ENCODE data around the gene CD101. TPM values are rescaled to one million over a fixed set of nuclear protein-coding genes. Genes with fewer than 3 reads are reported as not detected.

Gene CD101
- total RNA-seq, 4 donors from 2014 or later: 0.42 to 3.4 (median 2.2) TPM

GRCh38 chr1:117076648-117077047 is 75.1 kb downstream of the CD101 start:
- Histone ChIP-seq H3K27ac (no peak overlapping the region), H3K27me3 (no peaks in the 10 kb centered on the region), H3K36me3 (peaks cover 7 to 85% (median 17%) of the 10 kb centered on the region in 3 donors), H3K9me3 (no peaks in the 10 kb centered on the region), H3K4me1 (no peaks in the 10 kb centered on the region), H3K4me3 (no peak overlapping the region)
- intact Hi-C loops (cut with DNase I): no loop called here
- 79 to 89% methylated on average over 3 to 5 of the region's 5 CpGs for WGBS, 2 donors
- TF ChIP-seq POLR2A (IDR thresholded peaks at IDR 0.05): no peak
- TF ChIP-seq, protein P1, sequence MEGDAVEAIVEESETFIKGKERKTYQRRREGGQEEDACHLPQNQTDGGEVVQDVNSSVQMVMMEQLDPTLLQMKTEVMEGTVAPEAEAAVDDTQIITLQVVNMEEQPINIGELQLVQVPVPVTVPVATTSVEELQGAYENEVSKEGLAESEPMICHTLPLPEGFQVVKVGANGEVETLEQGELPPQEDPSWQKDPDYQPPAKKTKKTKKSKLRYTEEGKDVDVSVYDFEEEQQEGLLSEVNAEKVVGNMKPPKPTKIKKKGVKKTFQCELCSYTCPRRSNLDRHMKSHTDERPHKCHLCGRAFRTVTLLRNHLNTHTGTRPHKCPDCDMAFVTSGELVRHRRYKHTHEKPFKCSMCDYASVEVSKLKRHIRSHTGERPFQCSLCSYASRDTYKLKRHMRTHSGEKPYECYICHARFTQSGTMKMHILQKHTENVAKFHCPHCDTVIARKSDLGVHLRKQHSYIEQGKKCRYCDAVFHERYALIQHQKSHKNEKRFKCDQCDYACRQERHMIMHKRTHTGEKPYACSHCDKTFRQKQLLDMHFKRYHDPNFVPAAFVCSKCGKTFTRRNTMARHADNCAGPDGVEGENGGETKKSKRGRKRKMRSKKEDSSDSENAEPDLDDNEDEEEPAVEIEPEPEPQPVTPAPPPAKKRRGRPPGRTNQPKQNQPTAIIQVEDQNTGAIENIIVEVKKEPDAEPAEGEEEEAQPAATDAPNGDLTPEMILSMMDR (IDR thresholded peaks at IDR 0.05): no peak
- DNase-seq: no peak

DNA sequence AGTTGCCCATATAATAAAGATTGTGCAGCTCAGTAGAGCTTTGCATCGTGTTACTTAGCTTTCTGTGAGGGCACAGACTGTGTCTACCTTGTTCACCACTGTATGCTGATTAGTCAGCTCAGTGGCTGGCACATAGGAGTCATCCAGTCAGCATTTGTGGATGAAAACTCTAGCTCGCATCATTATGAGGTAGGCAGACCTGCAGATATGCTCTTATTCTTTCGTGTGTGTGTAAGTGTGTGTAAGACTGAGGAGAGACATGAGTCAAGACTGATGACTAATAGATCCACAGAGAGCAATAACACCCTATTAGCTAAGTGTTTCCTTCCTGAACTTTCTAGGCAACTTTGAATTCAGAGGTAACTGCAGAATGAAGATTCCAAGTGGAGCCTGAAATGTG is 75.7 kb downstream of the CD101 start:
- no peak for DNase-seq
- no peaks in the 10 kb centered on the region for H3K27me3 ChIP-seq
- no peak overlapping the region for H3K4me3 ChIP-seq
- H3K4me1 ChIP-seq: no peaks in the 10 kb centered on the region
- TF ChIP-seq, protein P1 (IDR thresholded peaks at IDR 0.05): no peak
- no peak for TF ChIP-seq POLR2A (IDR thresholded peaks at IDR 0.05)
- no peak overlapping the region for H3K27ac ChIP-seq
- WGBS, 2 donors: 23 to 43% methylated on average over 1 to 3 of the region's 3 CpGs
- H3K9me3 ChIP-seq: no peaks in the 10 kb centered on the region
- intact Hi-C loops (cut with DNase I): no loop called here
- peaks cover 7 to 92% (median 21%) of the 10 kb centered on the region in 3 donors for H3K36me3 ChIP-seq

- intact Hi-C loops (cut with DNase I): no loop called here
- Histone ChIP-seq H3K27ac (no peak overlapping the region), H3K27me3 (no peaks in the 10 kb centered on the region), H3K4me1 (no peaks in the 10 kb centered on the region), H3K9me3 (no peaks in the 10 kb centered on the region), H3K4me3 (no peak overlapping the region), H3K36me3 (peaks cover 7 to 100% (median 25%) of the 10 kb centered on the region in 3 donors)
- no peak for DNase-seq
- no peak for TF ChIP-seq POLR2A (IDR thresholded peaks at IDR 0.05)
- TF ChIP-seq, protein P1 (IDR thresholded peaks at IDR 0.05): no peak
- 94 to 96% methylated on average over 2 to 6 of the region's 6 CpGs for WGBS, 2 donors
Measured at GRCh38 chr1:117079737-117080136, 78.2 kb downstream of the CD101 start.

DNA sequence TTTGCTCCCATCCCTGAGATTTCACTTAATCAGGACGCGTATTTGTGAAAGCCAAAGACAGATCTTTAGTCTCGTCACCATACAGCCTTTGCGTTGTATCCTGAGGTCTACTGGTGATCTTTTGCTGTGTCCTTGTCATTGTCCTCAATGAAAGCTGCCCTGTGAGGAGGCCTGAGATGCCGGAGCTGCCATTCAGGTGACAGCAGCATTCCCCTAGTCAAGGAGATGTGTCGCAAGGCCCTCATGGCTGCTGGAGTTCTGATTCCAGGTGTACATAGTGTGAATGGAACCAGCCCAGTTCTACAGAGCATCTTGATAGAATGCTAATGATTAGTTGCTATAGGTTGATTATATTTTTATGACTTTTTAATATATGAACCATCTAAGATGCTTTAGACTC is 82.7 kb downstream of the CD101 start:
- DNase-seq: no peak
- Histone ChIP-seq H3K4me3 (no peak overlapping the region), H3K36me3 (peaks cover 0 to 98% (median 17%) of the 10 kb centered on the region in 3 donors), H3K9me3 (no peaks in the 10 kb centered on the region), H3K27me3 (no peaks in the 10 kb centered on the region), H3K4me1 (no peaks in the 10 kb centered on the region), H3K27ac (no peak overlapping the region)
- TF ChIP-seq, protein P1 (IDR thresholded peaks at IDR 0.05): no peak
- no peak for TF ChIP-seq POLR2A (IDR thresholded peaks at IDR 0.05)
- intact Hi-C loops (cut with DNase I): no loop called here
- 95 to 100% methylated on average over 4 to 5 of the region's 6 CpGs for WGBS, 2 donors

Small RNA genes lying within 50 kb of the gene (small RNA-seq; reads per million reads assigned to genes)
- gene RNA5SP55: 0 reads per million in 4 donors

Other genes with a start within 250 kb of the CD101 start
- gene CD2, start 247.3 kb upstream of the CD101 start, total RNA-seq: 10 to 100 TPM in 1 of 4 donors, 1 to 10 TPM in 3; 2.1 to 14.7 (median 5.1) TPM
- 10 to 100 TPM; 40.6 to 68.7 (median 56.0) TPM for gene PTGFRN, start 91.8 kb upstream of the CD101 start, total RNA-seq
- gene TTF2, start 58.6 kb downstream of the CD101 start, total RNA-seq: 10 to 100 TPM in 3 of 4 donors, 1 to 10 TPM in 1; 7.2 to 24.2 (median 19.2) TPM
- gene TRIM45, start 120.0 kb downstream of the CD101 start, total RNA-seq: 1 to 10 TPM in 1 of 4 donors, under 1 TPM in 3; 0.38 to 1.1 (median 0.60) TPM
- gene VTCN1, start 209.2 kb downstream of the CD101 start, total RNA-seq: 1 to 10 TPM in 1 of 4 donors, not detected in 3; 1.9 TPM

All from esophagus squamous epithelium (tissue), 5 donors.